Activated T-cell treated with anti-CD3 and anti-CD28 coated beads for 1 hour (primary cell): Measurements from ENCODE around the gene BRD3OS.
"Not testable (repeated sequence)": the region's sequence is repeated elsewhere in the genome, so short reads cannot be mapped to it uniquely, and the experiment has no call there.

ENCODE experiments used
- DNase-seq: peaks from one replicate; pipeline ENCODE4 v3.0.0-alpha.2; 2020; ENCODE audit warnings: low read depth

Gene BRD3OS

DNA sequence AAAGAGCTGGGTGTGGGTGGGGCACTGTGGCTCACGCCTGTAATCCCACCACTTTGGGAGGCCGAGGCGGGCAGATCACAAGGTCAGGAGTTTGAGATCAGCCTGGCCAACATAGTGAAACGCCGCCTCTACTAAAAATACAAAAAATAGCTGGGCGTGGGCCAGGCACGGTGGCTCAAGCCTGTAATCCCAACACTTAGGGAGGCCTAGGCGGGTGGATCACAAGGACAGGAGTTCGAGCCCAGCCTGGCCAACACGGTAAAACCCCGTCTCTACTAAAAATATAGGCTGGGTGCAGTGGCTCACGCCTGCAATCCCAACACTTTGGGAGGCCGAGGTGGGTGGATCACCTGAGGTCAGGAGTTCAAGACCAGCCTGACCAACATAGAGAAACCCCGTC is 36.5 kb upstream of the BRD3OS start:
- DNase-seq = not testable (repeated sequence)

- no peak for DNase-seq
These were observed 35.5 kb upstream of the BRD3OS start for GRCh38 chr9:133989625-133990365.

GRCh38 chr9:133990366-133991213 is 34.7 kb upstream of the BRD3OS start:
- DNase-seq = no peak

DNA sequence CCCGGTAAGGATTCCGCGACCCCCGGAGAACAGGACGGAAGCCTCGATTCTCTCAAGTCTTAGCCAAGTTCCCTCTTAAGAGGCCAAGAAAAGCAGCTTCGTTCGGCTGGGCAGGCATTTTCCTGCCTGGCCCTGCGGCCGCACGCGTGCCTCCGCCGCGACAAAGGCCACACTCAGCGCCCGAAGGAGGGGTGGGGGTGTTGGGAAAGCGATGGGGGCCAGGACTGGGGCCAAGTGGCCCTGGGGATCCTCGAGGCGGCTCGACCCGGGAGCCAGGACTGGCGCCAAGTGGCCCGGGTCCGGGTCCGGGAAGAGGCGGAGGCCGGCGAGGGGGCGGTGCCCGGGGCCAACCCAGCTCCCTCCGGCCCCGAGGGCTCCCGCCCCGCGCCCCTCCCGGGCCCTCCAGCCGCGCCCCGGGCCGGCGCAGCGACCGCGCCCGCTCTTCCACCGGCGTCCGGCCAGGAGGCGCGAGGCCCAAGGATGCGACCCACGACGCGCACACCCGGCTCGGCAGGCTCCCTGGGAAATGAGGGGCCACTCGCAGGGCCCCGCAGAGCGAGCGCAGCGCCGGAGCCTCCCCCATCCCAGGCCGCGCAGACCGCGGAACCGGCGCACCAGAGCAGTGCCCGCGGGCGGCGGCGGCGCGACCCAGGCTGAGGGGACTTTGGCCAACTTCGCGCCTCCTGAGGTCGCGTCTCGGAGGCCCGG is 33.9 kb upstream of the BRD3OS start:
- DNase-seq = no peak

GRCh38 chr9:133991964-133992779 is 33.1 kb upstream of the BRD3OS start, which contains the start of gene VAV2:
VAV2 (minus strand) TSS chr9:133992324; CDS start chr9:133992278, 46 bp downstream.
- peak; percentile 9 for DNase-seq

GRCh38 chr9:133992780-133993634 is 32.3 kb upstream of the BRD3OS start:
- DNase-seq = peak; percentile 74

DNA sequence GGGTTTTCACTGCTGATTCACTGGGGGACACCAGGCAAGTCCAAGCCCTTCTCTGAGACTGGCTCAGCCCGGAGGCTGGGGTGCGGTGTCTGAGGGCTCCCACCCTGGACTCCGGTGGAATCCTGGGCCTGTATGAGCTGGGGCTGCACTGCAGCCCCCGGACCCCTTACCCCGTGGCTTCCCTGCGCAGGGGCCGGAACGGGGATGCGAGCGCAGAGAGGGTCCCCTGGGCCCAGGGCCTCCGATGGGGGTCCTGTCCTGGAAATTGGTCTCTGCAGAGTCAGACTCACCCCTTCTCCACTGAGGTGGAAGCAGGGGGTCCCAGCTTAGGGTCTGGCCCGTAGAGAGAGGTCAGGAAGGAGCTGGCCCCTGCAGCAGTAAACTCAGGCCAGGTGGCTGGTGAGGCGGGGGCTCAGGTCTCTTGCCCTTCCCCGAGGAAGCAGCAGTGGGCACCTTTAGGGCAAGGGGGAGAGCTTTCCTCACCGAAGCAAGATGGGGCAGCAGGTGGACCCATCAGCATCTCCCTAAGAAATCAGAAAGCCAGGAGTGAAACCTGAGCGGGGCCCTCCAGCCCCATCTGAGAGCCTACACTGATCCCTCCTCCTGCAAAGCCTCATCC is 31.5 kb upstream of the BRD3OS start:
- no peak for DNase-seq

GRCh38 chr9:133994353-133995011 is 30.8 kb upstream of the BRD3OS start:
- DNase-seq = peak; percentile 76

GRCh38 chr9:133995012-133995896 is 30.0 kb upstream of the BRD3OS start:
- DNase-seq = no peak

- no peak for DNase-seq
These were observed 28.5 kb upstream of the BRD3OS start for GRCh38 chr9:133996531-133997520.

DNA sequence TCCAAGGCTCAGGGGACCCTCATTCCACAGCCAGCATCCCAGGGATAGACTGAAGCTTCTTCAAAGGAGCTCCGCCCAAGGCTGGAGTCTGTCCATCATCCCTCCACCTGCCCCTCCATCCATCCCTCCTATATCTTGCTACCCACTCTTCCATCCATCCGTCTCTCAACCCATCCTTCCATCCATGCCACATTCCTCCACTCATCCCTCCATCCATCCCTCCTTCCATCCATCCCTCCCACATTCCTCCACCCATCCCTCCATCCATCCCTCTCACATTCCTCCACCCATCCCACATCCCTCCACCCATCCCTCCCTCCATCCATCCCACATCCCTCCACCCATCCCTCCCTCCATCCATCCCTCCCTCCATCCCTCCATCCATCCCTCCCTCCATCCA is 27.7 kb upstream of the BRD3OS start:
- DNase-seq = no peak

GRCh38 chr9:133998915-133999595 is 26.2 kb upstream of the BRD3OS start:
- DNase-seq = no peak

DNA sequence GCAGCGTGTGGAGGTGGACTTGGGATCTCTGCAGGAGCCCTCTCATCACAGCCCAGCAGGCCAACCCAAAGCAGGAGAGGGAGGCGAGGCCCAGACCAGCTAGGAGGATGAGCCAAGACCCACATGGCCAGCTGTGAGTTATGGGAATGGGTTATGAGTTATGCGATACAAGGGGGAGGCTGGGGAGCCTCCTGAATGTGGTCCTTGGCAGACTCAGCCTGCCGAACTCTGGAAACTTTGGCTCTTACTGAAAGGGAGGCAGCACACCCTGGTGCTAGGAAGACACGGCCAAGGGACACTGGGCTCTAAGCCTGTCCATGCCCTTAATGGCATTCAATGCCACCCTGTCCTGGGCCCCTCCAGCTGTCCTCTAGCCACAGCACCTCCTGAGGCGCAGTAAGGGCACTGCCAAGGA is 25.4 kb upstream of the BRD3OS start:
- DNase-seq = no peak

GRCh38 chr9:134002796-134003195 is 22.5 kb upstream of the BRD3OS start:
- DNase-seq = no peak

DNA sequence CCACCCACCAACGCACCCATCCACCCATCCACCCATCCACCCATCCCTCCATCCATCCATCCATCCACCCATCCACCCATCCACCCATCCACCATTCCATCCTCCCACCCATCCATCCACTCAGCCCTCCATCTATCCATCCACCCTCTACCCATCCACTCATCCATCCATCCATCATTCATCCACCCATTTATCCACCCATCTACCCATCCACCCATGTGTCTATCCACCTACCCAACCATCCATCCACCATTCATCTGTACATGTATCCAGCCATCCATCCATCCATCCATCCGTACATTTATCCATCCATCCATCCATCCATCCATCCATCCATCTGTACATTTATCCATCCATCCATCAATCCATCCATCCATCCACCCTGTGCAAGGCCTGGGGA is 22.0 kb upstream of the BRD3OS start:
- no peak for DNase-seq

GRCh38 chr9:134004131-134004873 is 21.0 kb upstream of the BRD3OS start:
- DNase-seq = no peak
